Measurements from ENCODE around the gene PCDHGA10. TPM values are rescaled to one million over a fixed set of nuclear protein-coding genes. Genes with fewer than 3 reads are reported as not detected.

PCDHGA10 gene
- total and polyA plus RNA-seq, 9 of the 15 experiments (the other 6 are each of a cell fraction or from before 2014, with no cell fraction given), result 0.01 to 0.11 (median 0.05) TPM

DNA sequence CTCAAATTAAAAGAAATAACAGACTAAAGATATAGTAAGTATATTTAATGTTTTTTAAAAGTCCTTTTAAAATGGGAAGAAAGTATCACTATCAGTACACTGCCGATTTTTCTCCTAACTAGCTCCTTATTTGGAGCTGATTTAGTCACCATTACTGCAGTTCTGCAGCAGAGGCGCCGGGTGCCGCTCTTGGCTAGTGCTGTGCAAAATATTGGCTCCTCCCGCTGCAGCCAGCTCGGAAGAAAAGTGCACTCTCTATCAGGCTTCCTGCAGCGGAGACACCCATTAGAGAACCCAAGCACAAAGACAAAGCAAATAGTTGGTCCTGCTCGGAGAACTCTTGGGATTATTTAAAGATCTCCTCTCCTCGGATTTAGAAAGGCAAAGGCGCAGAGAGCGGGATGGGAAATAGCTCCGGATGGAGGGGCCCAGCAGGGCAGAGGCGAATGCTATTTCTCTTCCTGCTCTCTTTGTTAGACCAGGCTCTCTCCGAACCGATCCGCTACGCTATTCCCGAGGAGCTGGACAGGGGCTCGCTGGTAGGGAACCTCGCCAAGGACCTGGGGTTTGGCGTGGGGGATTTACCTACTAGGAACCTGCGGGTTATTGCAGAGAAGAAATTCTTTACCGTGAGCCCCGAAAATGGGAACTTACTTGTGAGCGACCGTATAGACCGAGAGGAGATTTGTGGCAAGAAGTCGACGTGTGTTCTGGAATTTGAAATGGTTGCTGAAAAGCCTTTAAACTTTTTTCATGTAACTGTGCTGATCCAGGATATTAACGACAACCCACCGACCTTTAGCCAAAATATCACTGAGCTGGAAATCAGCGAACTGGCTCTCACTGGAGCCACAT, 42.6 kb upstream of the PCDHGA10 start, which contains the start of gene PCDHGB3 (continued):
- TF ChIP-seq, protein P1, sequence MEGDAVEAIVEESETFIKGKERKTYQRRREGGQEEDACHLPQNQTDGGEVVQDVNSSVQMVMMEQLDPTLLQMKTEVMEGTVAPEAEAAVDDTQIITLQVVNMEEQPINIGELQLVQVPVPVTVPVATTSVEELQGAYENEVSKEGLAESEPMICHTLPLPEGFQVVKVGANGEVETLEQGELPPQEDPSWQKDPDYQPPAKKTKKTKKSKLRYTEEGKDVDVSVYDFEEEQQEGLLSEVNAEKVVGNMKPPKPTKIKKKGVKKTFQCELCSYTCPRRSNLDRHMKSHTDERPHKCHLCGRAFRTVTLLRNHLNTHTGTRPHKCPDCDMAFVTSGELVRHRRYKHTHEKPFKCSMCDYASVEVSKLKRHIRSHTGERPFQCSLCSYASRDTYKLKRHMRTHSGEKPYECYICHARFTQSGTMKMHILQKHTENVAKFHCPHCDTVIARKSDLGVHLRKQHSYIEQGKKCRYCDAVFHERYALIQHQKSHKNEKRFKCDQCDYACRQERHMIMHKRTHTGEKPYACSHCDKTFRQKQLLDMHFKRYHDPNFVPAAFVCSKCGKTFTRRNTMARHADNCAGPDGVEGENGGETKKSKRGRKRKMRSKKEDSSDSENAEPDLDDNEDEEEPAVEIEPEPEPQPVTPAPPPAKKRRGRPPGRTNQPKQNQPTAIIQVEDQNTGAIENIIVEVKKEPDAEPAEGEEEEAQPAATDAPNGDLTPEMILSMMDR (IDR thresholded peaks at IDR 0.05 in 2 of 3, conservative IDR thresholded peaks at IDR 0.05 in 1 of 3; ENCODE audit: insufficient read depth in 2 of 3, low read depth in 1 of 3, low read length in 3 of 3), result peak; percentile 64 to 70 (median 67)
- TF ChIP-seq, protein P2, sequence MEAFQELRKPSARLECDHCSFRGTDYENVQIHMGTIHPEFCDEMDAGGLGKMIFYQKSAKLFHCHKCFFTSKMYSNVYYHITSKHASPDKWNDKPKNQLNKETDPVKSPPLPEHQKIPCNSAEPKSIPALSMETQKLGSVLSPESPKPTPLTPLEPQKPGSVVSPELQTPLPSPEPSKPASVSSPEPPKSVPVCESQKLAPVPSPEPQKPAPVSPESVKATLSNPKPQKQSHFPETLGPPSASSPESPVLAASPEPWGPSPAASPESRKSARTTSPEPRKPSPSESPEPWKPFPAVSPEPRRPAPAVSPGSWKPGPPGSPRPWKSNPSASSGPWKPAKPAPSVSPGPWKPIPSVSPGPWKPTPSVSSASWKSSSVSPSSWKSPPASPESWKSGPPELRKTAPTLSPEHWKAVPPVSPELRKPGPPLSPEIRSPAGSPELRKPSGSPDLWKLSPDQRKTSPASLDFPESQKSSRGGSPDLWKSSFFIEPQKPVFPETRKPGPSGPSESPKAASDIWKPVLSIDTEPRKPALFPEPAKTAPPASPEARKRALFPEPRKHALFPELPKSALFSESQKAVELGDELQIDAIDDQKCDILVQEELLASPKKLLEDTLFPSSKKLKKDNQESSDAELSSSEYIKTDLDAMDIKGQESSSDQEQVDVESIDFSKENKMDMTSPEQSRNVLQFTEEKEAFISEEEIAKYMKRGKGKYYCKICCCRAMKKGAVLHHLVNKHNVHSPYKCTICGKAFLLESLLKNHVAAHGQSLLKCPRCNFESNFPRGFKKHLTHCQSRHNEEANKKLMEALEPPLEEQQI (IDR thresholded peaks at IDR 0.05), result no peak
- TF ChIP-seq NFE2 (IDR thresholded peaks at IDR 0.05; ENCODE audit: low read depth) (no peak), NELFE (IDR thresholded peaks at IDR 0.05; ENCODE audit: insufficient read depth, insufficient read length) (no peak), ZNF217 (CRISPR knock-in tag; IDR thresholded peaks at IDR 0.05) (no peak), RAD51 (IDR thresholded peaks at IDR 0.05; ENCODE audit: borderline replicate concordance, low read depth) (no peak), SMC3 (conservative IDR thresholded peaks at IDR 0.05; ENCODE audit: insufficient read depth, low read depth, low read length) (peak; percentile 40; the same call in 1 of the 2 replicates), TAF1 (IDR thresholded peaks at IDR 0.05; ENCODE audit: control insufficient read depth, extremely low read depth, insufficient read depth, low read length, severe bottlenecking) (no peak), ZFP30 (CRISPR knock-in tag; IDR thresholded peaks at IDR 0.05; ENCODE audit: borderline replicate concordance) (no peak), RAD21 (CRISPR knock-in tag; conservative IDR thresholded peaks at IDR 0.05 in 1 of 2, IDR thresholded peaks at IDR 0.05 in 1 of 2) (peak; percentile 48 to 55), NRF1 (conservative IDR thresholded peaks at IDR 0.05 in 1 of 2, IDR thresholded peaks at IDR 0.05 in 1 of 2) (no peak), CEBPG (CRISPR knock-in tag; IDR thresholded peaks at IDR 0.05) (no peak), CEBPG (tag; conservative IDR thresholded peaks at IDR 0.05 in 1 of 2, IDR thresholded peaks at IDR 0.05 in 1 of 2) (no peak), POLR2AphosphoS5 (IDR thresholded peaks at IDR 0.05; ENCODE audit: control insufficient read depth, insufficient read depth, low read depth, low read length) (no peak), TCF7 (IDR thresholded peaks at IDR 0.05; ENCODE audit: borderline replicate concordance) (no peak), SRSF3 (IDR thresholded peaks at IDR 0.05; ENCODE audit: insufficient read depth, low read length) (no peak), POLR2A (conservative IDR thresholded peaks at IDR 0.05) (no peak)
- TF ChIP-seq, protein P3, sequence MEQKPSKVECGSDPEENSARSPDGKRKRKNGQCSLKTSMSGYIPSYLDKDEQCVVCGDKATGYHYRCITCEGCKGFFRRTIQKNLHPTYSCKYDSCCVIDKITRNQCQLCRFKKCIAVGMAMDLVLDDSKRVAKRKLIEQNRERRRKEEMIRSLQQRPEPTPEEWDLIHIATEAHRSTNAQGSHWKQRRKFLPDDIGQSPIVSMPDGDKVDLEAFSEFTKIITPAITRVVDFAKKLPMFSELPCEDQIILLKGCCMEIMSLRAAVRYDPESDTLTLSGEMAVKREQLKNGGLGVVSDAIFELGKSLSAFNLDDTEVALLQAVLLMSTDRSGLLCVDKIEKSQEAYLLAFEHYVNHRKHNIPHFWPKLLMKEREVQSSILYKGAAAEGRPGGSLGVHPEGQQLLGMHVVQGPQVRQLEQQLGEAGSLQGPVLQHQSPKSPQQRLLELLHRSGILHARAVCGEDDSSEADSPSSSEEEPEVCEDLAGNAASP (IDR thresholded peaks at IDR 0.05), result no peak
- TF ChIP-seq, protein P4, sequence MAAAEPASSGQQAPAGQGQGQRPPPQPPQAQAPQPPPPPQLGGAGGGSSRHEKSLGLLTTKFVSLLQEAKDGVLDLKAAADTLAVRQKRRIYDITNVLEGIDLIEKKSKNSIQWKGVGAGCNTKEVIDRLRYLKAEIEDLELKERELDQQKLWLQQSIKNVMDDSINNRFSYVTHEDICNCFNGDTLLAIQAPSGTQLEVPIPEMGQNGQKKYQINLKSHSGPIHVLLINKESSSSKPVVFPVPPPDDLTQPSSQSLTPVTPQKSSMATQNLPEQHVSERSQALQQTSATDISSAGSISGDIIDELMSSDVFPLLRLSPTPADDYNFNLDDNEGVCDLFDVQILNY (CRISPR knock-in tag; IDR thresholded peaks at IDR 0.05), result no peak
